Measurements from ENCODE around the gene CTIF.

CTIF gene

GRCh38 chr18:48575658-48576456 is 37.0 kb downstream of the CTIF start:
- DNase-seq: no peak

- no peak for DNase-seq
Observed at GRCh38 chr18:48576457-48576771, 37.6 kb downstream of the CTIF start.

- no peak for DNase-seq
Observed at GRCh38 chr18:48577478-48578190, 38.8 kb downstream of the CTIF start.

GRCh38 chr18:48578289-48578688 is 39.5 kb downstream of the CTIF start:
- no peak for DNase-seq

- no peak for DNase-seq
Observed at GRCh38 chr18:48580066-48580465, 41.2 kb downstream of the CTIF start.

- DNase-seq: no peak
Observed at GRCh38 chr18:48580782-48581181, 42.0 kb downstream of the CTIF start.

GRCh38 chr18:48581206-48581605 is 42.4 kb downstream of the CTIF start:
- no peak for DNase-seq

- DNase-seq: no peak
Observed at GRCh38 chr18:48581941-48582340, 43.1 kb downstream of the CTIF start.

GRCh38 chr18:48582946-48583345 is 44.1 kb downstream of the CTIF start:
- no peak for DNase-seq

- no peak for DNase-seq
Observed at GRCh38 chr18:48583573-48583972, 44.7 kb downstream of the CTIF start.

- no peak for DNase-seq
Observed at GRCh38 chr18:48589797-48590519, 51.1 kb downstream of the CTIF start.

- no peak for DNase-seq
Observed at GRCh38 chr18:48590678-48591077, 51.8 kb downstream of the CTIF start.

GRCh38 chr18:48592540-48593171 is 53.8 kb downstream of the CTIF start:
- no peak for DNase-seq

- DNase-seq: no peak
Observed at GRCh38 chr18:48594471-48595094, 55.8 kb downstream of the CTIF start.

GRCh38 chr18:48595703-48596218 is 56.9 kb downstream of the CTIF start:
- no peak for DNase-seq

- DNase-seq: no peak
Observed at GRCh38 chr18:48597110-48597509, 58.3 kb downstream of the CTIF start.

- DNase-seq: no peak
Observed at GRCh38 chr18:48597671-48598070, 58.8 kb downstream of the CTIF start.

GRCh38 chr18:48599391-48599790 is 60.6 kb downstream of the CTIF start:
- DNase-seq: no peak

GRCh38 chr18:48600046-48600445 is 61.2 kb downstream of the CTIF start:
- no peak for DNase-seq

GRCh38 chr18:48600456-48601090 is 61.7 kb downstream of the CTIF start:
- DNase-seq: no peak

- no peak for DNase-seq
Observed at GRCh38 chr18:48601343-48601742, 62.5 kb downstream of the CTIF start.

GRCh38 chr18:48602759-48603390 is 64.0 kb downstream of the CTIF start:
- no peak for DNase-seq
